Measurements from ENCODE around the gene RPTOR.

DNA sequence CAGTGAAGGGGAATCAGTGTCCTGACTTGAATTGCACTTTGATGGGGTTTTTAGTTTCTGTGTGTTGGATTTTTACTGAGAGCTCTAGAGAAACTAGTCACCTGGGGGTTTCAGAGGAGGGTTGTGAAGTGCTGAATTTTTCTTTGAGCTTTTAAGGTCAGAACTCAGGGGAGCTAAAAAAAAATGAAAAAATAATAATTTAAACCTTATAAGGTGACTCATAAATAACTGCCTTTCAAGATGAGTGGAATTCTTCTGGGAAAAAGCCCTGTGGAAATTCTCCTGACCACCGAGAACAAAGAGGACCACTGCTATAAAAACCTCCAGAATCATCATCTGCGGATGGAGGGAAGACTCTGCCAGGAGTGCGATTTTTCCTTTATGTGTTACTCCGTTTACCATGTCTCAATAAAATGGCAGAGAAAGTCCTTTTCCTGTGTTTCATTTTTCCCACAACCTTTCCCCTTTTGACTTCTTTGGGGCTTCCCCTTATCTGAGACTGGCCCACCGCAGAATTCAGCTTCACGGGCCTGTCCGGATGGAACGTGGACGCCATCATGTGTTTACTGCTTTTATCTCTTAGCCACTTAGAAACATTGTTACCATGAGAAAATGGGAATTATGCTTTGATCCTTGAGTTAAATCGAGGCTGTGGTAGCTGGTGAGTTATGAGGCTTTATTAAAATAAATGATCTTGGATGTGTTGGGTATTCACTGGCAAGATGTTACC lies 39.7 kb downstream of the RPTOR start:
- TF ChIP-seq EZH2 (IDR thresholded peaks at IDR 0.05; ENCODE audit: insufficient read depth, poor library complexity, severe bottlenecking) (no peak), EZH2phosphoT487 (IDR thresholded peaks at IDR 0.05; ENCODE audit: insufficient read depth, low read depth) (no peak)
